ENCODE results near the gene CD7.

The CD7 gene

DNA sequence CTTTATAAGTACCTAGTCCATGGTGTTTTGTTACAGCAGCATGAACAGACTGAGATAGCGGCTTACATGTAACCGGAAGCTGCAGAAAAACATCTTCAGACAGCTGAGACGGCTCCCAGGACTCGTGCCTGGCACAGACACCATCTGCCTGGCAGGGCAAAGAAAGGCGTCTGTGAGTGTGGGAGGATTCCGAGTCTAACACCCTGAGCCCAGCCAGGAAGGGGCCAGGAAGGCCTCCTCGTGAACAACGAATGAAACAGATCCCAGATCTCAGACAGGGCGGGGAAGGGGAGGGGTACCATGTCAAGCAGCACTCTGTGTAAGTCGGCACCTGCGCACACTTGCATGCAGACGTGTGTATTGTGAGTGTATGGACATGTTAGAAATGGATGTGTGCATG, 39.6 kb downstream of the CD7 start:
- DNase-seq: no peak

DNA sequence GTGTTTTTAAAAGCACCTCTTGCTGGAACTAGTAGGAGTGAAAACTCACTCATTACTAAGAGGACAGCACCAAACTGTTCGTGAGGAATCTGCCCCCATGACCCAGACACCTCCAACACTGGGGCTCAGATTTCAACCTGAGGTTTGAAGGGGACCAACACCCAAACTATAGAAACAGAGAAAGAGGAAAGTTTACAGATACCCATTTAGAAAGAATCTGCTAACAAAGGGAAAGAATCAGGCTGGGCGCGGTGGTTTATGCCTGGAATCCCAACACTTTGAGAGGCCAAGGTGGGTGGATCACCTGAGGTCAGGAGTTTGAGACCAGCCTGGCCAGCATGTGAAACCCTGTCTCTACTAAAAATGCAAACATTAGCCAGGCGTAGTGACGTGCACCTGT, 40.5 kb downstream of the CD7 start:
- no peak for DNase-seq

DNA sequence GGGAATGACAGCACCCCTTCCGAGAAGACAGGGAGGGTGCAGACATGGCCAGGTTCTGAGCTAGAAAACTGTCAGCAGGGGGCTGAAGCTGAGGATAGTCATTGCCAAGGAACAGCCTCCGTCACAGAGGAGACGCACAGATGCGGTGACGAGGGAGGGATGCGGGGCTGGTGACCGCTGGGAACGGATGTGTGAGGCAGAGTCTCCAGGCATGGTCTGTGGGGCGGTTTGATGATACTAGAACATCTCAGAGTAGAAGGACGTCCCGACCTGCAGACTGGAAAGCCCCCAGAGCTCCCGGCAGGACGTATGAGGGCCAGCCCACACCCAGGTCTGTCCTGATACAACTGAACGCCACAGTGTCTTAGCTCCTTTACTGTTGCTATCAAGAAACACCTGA, 42.1 kb downstream of the CD7 start:
- no peak for DNase-seq

DNA sequence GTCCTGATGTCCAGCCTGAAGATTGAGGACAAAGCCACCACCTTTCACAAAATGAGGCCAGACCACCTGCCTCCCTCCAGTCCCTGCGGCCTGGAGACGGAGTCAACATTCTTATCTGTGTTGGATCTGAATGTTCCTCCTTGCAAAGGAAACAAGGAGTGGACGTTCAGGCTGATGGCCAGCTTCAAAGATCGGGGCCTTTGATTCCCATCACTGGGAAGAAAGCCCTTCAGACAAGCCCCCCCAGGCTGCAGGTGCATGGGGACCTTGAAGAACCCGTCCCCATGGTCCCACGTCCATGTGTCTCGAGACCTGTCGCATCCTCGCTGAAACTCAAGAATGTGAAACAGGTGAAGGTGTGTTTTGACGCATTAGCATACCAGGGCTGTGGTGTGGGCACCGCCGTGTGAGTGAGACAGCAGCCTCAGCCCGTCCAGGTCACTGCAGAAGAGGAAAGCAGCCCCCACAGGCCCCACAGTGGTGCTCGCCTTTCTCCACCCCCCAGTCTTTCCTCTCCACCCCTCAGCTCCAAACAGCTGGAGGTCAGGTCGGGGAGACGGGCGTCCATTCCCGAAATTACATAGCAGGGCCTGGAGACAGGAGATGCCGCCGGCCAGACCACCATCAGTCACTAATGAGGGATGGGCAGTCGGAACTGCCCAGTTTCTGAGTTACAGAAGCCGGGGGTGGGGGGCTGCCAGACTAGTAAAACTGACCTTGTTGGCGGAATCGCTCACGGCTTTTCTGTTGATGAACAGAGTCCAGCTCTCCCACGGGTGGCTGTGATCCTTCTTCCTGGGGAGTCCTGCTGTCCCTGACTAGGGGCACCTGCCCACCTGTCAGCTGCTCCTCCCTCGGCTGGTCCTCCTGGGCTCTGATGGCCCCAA, 43.0 kb downstream of the CD7 start:
- no peak for DNase-seq

DNA sequence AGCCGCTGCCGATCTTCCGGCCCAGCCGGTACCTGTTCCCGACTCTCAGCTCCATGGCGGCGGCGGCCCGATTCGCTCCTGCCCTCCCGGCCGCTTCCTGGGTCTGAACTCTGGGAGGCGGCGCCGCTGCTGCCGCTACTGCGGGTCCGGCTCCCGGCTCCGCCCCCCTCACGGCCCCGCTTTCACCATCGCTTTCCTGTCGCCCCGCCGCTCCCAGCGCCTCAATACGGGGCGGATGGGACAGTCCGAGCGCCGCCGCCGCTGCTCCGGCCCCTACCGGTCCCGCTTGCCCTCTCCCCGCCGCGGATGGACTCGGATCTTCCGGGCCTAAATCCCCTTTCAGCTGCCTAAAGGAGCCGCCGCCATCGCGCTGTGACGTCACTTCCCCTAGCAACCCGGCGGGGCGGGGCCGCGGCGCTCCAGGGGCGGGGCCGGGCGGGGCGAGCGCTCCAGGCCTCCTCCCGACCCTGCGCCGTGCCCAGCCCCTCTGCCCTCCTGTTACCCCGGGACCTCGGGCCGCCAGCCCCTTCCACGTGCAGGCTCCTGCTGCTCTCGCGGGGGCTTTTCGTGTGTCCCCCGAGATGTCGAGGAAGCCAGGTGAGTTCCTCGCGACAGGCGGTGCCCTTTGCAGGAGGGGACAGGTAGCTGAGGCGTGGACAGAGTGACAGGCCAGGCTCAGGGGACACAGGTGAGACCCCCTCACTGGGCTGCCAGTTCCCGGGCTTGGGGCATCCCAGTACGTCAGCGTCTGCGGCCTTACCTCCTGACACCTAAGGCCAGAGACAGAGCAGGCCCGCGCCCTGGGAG, 43.9 kb downstream of the CD7 start, which contains the start of gene CSNK1D:
Gene CSNK1D (minus strand): TSS at position 374 of the 807 bp plus-strand sequence. CDS start 319 bp downstream, at position 55.
- peak; percentile 74 for DNase-seq

DNA sequence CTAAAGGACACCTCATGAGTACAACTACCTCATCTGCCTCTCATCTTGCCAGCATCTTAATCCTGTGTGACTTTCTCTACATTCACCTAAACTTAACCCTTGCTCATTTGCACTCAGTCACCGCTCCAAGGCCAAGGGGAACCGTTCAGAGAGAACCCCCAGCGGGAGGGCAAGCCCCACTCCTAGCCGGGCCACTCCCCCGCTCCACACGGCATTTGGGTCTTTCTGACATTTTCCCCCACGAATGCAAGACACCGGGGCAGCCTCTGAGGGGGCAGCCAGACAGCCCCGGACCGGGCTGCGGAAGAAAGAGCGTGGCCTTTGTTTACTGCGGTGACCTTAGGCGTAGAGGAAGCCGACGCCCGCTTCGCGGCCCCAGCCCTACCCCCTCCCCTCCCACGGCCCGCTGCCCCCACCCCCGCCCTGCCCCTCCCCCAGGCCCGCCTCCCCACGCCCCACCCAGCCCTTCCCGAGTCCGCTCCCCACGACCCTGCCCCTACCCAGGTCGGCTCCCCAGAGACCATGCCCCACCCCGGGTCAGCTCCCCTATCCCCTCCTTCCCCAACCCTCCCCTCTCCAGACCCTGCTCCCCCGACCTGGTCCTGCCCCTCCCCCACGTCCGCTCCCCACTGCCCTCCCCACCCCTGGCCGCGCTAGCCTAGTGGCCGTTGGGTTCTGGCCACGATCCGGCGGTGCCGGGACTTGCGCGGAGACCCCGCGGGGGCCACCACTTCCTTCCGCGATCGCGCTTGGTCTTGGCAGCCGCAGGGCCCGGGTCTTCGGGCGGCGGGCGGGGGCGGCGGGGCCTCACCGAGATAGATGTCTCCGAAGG, 44.7 kb downstream of the CD7 start:
- no peak for DNase-seq

DNA sequence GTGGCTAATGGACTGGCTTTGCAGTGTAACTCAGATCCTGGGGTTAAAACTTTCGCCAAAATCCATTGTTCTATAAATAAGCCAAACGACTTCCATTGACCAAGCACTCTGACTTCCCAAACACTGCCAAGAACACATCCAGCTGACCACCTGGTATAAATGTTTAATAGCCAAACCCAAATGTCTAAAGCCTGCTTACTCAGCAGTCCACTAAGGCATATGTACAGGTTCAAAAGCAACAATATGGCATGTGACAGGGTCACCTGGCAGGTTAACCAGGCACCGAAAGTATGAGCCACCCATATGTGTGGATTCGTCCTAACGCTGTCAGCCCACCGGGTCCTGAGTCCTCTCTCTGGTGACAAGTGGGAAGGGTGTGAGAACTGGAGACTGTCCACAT, 46.0 kb downstream of the CD7 start:
- no peak for DNase-seq

DNA sequence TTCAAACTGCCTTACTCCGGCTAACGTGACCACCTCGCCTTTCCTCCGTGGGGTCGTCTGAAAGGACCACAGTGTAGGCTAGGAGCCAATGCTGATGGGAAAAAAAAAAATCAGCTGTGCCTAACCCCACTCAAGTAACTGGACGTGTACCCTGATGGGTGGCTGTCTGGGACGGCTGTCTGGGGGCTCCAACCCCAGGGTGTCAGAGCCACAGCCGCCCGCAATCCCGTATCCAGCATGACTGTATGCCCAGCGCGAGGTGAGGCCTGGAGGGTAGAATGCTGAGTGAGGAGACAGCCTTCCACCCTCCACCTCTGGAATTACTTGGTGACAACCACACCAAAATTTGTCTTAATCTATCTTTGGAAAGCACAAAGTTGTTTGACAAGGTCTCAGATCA, 46.8 kb downstream of the CD7 start:
- no peak for DNase-seq

DNA sequence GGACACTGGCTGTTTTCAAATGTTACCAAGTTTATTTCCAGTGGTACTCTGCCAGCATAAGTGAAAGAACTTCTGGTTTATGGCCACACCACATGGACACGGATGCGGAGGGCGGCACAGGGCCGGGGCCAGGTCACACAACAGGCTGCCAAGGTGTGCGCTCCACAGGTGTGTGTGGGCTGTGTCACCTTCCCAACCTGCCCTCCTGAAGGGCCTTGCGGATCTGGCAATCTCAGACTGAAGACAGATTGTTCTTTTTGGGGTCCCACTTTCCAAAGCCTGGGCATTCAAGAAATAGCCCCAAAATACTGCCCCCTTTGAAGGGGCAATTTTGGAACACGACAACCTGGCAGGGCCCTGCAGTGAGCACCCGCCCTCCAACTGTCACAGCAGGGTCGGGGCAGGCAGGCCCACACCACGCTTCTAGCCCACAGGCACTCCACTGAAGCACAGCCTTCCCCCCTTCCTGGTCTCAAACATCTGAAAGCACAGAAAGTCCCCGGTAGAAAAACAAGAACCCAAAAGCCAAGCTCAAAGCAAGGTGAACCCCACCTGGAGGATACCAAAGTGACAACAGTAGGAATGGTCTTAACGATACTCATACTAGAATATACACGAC, 47.4 kb downstream of the CD7 start:
- DNase-seq: no peak

DNA sequence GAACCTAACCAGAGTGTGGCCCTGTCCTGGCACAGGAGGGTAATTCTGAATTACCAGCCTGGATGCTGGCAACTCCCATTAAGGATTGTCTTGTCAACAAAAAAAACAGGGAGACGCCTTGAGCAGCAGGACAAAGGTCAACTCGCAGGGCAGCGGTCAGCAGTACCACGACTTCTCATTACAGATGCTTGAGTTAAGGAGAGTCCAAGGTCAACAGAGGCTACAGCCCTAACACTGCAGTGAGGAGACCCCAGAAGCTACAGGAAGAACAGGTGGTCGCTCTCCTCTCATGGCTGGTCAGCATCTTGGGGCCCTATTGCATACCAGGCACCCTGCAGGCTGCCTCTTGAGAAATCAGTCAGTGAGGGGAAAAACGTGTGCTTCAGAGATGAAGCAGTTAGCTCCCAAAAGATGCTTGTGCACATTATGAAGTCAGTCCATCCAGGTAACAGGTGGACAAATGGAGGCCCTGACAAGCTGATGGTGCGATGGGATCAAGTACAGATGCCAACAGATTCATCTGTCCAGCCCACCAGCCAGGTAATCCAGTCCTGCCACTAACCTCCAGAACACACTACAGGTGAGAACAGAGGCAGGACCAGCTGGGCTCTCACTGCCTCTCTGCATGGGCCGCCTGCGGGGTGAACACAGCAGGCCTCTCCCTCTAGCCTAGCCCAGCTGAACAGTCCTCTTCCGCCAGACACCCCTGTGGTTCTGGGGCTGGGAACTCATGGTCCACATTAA, 48.1 kb downstream of the CD7 start:
- no peak for DNase-seq

DNA sequence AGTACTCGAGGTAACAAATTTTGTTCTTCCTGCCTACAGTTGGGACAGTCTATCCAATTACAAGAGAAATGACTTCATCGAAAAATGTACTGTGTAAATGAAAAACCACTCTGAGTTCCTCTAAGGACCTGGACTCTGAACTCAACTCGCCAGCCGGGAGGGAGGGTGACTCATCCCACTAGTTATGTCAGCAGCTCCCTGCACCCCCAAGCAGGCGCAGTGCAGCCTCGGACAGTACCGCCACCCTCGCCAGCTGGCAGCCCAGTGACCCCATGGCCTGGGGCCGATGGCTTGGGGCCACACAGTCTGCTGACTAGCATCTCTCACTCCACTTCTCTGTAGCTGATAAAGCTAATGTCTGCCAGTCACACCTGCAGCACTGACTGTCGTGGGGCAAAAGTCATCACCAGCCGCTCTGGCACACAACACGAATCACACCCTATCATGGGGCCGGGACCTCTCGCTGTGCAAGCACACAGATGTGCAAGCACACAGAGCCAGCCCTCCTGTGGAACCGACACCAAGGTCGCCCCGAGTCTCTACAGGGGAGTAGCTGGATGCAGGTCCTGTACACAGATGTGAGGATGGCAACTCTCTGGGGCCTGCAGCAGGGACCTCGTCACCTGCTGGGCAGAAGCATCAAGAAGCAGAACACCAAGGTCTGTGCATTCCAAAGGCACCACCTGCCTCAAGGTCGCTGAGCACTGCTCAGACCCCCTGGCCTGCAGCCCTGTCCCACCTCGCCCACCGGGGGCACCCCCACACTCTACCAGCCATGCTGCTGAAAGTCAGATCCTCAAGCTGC, 49.6 kb downstream of the CD7 start:
- peak; percentile 42 for DNase-seq

DNA sequence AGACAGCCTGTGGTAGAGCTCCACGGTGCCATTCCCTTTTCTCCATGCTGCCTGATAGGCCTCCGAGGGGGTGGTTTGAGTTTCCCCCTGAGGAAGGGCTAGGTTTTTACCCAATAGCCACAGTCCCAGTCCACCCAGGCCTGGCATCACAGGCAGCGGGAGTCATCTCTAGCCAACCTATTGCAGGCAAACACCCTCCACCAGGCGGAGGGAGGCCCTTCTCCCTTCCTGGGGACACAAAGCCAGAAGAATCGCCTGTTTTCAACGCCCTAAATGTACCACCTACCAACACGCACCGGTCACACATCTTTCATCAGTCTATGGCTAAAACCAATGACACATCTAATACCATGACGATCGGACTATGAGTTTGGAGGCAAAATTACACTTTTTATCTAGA, 51.3 kb downstream of the CD7 start:
- DNase-seq: no peak
